Hepatic stellate cell (primary cell): Measurements from ENCODE around the gene HLF.
"Not testable (repeated sequence)": the region's sequence is repeated elsewhere in the genome, so short reads cannot be mapped to it uniquely, and the experiment has no call there.

Experiments used
- DNase-seq: peaks from one replicate; pipeline ENCODE4 v3.0.0; 2011; ENCODE audit warnings: low spot score

The HLF gene

GRCh38 chr17:55312852-55313251 is 48.1 kb downstream of the HLF start:
- no peak for DNase-seq

- DNase-seq = no peak
Measured at GRCh38 chr17:55314061-55314783, 49.5 kb downstream of the HLF start.

DNA sequence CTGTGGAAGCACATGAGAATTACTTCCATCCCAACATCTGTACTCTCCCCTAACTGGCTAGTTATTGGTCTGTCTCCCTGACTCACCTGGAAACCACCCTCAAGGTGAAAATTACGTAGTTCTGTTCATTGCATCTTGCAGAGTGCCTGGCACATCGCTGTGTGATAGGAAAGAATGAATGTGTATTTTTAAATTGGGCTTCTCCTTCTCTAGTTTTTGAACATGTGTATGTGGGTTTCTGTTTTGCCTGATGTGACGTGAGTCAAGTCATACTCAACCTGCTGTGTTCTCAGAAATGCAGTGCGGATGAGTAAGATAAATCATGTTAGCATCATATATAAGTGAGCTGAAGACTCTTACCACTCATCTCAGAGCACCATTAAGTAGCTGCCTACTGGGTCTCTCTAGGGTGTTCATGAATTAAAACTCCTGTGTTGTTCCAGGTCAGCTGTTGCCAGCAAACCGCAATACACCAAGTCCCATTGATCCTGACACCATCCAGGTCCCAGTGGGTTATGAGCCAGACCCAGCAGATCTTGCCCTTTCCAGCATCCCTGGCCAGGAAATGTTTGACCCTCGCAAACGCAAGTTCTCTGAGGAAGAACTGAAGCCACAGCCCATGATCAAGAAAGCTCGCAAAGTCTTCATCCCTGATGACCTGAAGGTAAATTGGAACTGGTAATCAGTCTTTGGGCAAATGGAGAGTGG is 50.2 kb downstream of the HLF start:
- no peak for DNase-seq

DNA sequence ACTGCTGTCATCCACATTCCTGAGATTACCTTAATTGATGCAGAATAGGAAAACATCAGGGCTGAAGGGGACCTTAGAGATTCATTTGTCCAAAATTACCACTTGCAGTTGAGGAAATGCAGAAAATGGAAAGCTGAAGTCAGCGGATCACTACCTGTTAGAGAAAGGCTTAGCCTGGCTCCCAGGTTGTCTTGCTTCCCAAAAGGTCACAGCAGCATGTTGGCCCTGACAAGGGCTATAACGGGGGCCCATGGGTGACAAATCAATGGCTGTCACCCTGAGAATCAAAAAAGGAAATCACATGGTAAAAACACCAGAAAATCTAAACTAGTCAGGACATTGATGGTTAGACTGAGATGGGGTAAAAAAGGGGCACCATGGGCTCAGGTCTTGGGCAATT is 51.7 kb downstream of the HLF start:
- no peak for DNase-seq

- DNase-seq = no peak
Measured at GRCh38 chr17:55317284-55317683, 52.5 kb downstream of the HLF start.

GRCh38 chr17:55318081-55318480 is 53.3 kb downstream of the HLF start:
- no peak for DNase-seq

DNA sequence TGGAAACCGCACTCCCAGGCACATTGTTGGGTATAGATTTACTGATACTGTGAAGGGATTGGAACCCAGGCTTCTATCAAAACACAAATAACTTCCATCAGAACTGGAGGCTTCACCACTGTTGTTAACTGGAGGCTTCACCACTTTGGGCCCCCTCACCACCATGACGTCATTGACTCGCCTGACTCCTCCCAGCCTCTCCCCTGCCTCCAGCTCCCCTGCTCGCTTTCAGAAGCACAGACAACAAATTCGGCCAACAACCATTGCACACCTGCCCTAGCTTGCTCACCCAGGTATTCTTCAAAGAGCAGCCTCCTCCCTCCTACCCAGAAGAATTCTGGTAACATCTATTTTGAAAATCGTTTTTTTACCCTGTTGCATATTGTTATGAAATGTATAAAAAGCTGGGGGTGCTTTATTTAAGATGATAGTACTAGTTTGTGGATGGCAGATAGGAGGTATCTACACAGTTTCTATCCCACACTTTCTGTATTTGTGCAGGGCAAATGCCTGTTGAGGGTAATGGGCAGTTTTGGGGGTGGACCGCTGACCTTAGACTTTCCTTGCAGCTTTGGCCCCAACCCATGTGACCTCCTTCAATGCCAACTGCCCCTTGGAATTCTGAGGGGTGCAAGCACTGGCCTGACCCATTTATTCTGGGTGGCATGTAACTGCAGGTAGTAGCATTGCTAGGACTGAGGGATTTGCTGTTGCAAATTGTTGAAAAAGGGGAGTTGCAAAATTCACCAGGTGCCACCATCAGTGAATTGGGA is 54.1 kb downstream of the HLF start:
- DNase-seq = no peak

GRCh38 chr17:55319933-55320593 is 55.3 kb downstream of the HLF start:
- no peak for DNase-seq

- DNase-seq = no peak
Measured at GRCh38 chr17:55320594-55321426, 56.0 kb downstream of the HLF start.

DNA sequence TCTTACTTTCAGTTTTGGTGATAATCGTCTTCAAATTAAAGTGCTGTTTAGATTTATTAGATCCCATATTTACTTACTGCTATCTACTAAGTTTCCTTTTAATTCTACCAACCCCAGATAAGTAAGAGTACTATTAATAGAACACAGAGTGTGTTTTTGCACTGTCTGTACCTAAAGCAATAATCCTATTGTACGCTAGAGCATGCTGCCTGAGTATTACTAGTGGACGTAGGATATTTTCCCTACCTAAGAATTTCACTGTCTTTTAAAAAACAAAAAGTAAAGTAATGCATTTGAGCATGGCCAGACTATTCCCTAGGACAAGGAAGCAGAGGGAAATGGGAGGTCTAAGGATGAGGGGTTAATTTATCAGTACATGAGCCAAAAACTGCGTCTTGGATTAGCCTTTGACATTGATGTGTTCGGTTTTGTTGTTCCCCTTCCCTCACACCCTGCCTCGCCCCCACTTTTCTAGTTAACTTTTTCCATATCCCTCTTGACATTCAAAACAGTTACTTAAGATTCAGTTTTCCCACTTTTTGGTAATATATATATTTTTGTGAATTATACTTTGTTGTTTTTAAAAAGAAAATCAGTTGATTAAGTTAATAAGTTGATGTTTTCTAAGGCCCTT is 56.8 kb downstream of the HLF start:
- DNase-seq = no peak

DNA sequence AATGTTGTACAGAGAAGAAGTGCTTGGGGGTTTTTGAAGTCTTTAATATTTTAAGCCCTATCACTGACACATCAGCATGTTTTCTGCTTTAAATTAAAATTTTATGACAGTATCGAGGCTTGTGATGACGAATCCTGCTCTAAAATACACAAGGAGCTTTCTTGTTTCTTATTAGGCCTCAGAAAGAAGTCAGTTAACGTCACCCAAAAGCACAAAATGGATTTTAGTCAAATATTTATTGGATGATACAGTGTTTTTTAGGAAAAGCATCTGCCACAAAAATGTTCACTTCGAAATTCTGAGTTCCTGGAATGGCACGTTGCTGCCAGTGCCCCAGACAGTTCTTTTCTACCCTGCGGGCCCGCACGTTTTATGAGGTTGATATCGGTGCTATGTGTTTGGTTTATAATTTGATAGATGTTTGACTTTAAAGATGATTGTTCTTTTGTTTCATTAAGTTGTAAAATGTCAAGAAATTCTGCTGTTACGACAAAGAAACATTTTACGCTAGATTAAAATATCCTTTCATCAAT is 57.8 kb downstream of the HLF start:
- DNase-seq = no peak

DNA sequence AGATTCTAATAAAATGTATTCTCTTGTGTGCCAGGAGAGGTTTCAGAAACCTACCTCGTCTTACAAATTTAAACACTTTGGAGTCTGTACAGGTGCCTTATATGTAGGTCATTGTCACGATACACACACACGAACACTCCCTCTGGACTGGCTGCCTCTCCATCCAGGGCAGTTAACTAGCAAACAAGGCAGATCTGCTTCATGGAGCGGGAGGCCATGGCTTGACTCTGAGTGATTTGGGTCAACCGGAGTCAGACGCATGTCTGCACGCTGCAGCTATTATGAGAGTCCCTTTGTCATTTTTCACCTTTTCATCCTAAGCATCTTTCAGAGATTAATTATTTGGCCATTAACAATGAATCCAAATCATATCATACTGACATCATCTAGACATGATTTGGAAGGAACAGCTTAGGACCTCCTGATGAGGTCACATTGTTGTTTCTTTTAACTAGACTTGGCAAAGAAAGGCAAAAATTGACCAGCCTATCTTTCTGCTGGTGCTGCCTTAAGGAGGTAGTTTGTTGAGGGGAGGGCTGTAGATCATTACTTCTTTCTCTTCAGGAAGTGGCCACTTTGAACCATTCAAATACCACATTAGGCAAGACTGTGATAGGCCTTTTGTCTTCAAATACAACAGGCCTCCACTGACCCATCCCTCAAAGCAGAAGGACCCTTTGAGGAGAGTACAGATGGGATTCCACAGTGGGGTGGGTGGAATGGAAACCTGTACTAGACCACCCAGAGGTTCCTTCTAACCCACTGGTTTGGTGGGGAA is 58.9 kb downstream of the HLF start:
- DNase-seq = no peak

- DNase-seq = no peak
Measured at GRCh38 chr17:55324296-55324978, 59.7 kb downstream of the HLF start.

DNA sequence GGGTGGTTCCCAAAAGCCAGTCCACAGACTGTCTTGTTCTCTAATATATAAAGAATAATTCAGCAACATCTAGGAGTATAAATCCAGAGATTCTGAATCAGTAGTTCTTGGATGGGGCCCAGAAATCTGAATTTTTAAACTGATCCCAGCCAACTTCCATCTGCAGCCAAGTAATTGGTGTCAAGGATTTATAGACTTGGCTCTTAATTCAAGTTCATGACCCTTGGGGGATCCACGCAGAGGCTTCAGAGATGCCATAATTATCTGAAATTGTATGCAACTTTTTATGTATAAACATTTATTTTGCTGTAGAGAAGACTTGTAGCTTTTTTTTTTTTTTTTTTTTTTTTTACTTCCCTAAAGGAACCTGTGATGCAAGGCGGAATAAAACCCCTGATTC is 60.6 kb downstream of the HLF start:
- no peak for DNase-seq

GRCh38 chr17:55326030-55326429 is 61.3 kb downstream of the HLF start:
- DNase-seq = no peak

DNA sequence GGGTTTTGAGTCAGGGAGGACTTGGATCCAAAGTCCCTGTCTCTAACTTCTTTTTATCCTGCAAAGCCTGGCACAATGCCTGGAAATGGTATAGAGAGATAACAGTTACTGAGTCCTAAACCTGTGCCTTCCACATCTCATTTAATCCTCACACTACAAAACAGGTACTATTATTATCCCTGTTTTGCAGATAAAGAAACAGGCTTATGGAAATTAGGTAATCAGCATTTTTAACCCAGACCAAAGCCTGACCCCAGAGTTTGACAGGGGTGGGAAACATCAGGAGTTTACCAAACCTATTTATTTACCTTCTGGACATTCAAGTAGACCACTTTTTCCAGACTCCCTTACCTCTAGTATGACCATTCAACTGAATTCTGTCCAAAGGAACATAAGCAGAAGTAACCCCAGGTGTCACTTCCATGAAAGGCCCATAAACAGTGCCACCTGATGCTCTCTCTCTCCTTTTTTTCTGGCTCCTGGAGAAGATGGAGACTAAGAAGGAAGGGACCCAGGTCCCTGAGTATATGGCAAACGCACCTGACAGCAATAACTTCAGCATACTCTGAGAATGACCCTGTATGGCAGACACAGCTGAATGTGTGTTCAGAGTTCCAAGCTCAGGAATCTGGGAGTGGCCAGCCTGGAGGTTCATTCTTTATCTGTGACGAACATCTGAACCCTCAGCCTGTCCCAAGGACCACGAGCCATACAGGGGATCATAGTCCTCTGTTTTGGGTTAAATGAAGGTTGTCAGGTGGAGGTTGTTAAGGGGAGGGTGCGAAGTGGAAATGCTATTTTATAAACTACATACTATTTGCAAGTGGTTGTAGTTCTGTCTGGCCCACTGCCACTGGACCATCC is 62.7 kb downstream of the HLF start:
- DNase-seq = no peak

DNA sequence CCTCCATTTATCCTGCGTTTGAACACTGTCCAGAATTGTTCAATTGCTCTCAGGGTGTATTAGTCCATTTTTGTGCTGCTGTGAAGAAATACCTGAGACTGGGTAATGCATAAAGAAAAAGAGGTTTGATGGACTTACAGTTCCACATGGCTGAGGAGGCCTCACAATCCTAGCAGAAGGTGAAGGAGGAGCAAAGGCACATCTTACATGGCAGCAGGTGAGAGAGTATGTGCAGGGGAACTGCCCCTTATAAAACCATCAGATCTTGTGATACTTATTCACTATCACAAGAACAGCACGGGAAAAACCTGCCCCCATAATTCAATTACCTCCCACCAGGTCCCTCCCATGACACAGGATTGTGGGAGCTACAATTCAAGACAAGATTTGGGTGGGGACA is 63.8 kb downstream of the HLF start:
- not testable (repeated sequence) for DNase-seq

GRCh38 chr17:55330344-55330933 is 65.7 kb downstream of the HLF start:
- DNase-seq = no peak
